ENCODE data around the gene DSCAML1. TPM values are rescaled to one million over a fixed set of nuclear protein-coding genes. Genes with fewer than 3 reads are reported as not detected.
"Not testable (repeated sequence)": the region's sequence is repeated elsewhere in the genome, so short reads cannot be mapped to it uniquely, and the experiment has no call there.

Gene DSCAML1
- total RNA-seq, 1 donor from 2014 or later: 8.0 TPM

- DNase-seq (ENCODE audit: low spot score): no peak
These were observed 328.1 kb downstream of the DSCAML1 start for GRCh38 chr11:117468888-117469287.

- DNase-seq (ENCODE audit: low spot score): no peak
These were observed 329.2 kb downstream of the DSCAML1 start for GRCh38 chr11:117467770-117468169.

GRCh38 chr11:117466966-117467365 is 330.1 kb downstream of the DSCAML1 start:
- no peak for DNase-seq (ENCODE audit: low spot score)

- DNase-seq (ENCODE audit: low spot score): no peak
These were observed 331.6 kb downstream of the DSCAML1 start for GRCh38 chr11:117465236-117465997.

DNA sequence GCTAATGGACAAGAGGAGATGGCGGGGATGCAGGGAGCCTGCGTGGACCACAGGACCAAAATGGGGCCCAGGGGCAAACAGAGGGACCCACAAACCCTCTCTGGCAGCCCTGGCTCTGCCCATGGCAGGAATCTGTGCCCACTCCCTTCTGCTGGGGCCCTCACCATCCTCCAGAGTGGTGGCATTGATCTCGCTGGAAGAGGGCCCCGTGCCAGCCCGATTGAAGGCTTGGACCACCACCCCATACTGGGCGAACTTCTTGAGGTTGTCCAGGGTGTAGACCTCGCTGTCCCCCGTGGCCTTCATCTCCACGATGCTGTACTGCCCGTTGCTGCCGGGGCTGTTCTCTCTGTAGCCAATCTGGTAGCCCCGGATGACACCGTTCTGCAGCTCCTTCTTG is 332.2 kb downstream of the DSCAML1 start:
- no peak for DNase-seq (ENCODE audit: low spot score)

- DNase-seq (ENCODE audit: low spot score): no peak
These were observed 334.2 kb downstream of the DSCAML1 start for GRCh38 chr11:117462864-117463247.

DNA sequence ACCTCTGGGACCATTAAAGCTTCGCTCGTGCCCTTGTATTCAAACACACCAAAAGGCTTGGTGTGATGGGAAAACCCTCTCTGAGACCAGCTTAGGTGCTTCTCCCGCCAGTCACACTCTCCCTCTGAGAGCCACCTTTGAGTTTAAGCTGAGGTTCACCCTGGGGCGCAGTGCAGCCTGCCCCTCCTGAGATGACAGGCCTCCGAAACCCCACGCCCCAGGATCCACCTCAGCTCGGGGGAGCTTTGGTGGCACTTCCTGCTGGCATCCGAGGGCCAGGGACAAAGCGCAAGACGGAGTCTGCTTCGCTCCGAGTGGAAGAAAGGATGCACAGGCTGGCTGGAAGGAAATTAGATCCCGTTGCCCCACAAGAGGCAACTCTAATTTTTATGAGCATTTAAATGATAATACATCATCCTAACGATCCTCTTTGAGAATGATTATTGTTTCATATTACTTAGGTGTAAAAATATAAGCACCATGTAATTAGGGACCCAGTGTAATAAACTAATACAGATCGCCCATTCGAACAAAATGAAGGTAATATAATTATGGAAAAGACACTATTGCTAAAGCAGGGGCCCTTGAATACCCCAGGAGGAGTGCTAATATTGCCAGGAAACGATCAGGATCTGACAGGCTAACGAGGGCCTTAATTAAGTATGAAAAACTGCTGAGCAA is 334.7 kb downstream of the DSCAML1 start:
- no peak for DNase-seq (ENCODE audit: low spot score)

DNA sequence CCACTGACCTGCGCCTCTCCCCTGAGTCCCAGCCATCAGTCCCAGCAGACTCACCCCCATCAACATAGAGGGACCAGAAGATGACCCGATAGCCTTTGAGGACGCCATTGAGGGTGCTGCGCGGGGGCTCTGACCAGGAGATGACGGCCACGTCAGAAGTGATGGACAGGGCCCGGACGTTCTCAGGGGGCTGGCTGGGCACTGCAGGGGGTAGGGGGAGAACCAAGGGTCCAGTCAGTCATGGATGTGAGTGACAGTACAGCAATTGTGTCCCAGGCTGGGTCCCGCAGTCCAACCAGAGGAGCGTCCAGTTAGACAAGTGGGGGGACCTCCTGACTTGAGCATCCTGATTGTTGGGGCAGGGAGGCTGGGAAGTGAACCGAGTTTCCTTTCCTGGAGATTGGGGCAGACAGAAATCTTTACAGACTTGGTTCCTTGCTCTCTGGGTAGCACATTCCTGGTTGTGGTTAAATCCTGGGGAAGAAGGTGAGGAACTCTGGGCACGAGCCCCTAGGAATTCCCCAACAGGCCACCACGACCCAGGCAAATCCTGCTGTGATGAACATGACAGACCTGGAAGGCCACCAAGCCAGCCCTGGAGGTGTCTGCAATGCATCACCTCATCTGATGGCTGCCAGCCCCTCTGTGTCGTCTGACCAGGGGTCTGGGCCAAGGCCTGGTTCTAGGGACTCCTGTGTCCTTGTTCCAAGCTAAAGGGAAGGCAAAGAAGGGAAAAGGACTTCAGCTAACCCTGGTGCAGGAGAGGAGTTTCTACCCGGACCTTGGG is 335.4 kb downstream of the DSCAML1 start:
- DNase-seq (ENCODE audit: low spot score): no peak

- DNase-seq (ENCODE audit: low spot score): no peak
These were observed 337.1 kb downstream of the DSCAML1 start for GRCh38 chr11:117459979-117460300.

DNA sequence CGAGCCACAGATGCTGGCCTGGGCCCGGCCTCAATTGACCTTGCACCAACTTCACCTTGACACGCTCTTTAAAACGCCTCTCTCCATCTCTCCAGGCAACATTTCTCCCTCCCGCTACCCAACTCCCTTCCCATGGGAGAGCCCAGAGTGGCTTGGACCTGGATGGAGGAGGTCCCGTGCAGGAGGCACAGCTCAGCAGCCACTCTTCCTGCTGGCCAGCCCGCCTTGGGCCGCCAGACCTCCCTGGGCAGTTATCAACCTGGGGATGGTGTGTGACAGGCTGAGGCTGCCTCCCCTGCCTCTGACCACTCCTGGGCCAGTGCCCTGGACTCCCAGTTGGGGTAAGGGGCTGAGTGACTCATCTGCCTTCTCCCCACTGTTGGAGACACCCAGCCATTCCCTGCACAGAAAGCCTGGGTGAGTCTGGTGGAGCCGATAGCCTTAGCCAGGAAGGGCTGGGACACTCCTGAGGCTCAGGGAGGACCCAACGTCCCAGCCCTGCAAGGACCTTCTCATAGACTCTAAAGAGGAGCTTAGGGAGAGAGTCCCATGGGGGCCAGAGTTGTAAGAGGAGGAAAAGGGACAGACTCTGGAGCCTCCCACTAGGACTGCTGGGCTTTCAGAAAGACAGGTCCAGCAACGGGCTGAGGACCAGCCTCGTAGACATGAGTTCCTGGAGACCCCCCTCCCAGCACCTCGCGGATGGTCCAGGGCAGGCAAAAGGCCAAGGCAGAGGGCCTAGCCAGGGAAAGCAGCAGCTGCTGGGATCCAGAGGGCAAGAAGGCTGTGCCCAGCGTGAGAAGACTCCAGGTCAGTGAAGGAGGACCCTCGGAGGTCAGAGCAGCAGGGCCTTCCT is 337.7 kb downstream of the DSCAML1 start:
- no peak for DNase-seq (ENCODE audit: low spot score)

DNA sequence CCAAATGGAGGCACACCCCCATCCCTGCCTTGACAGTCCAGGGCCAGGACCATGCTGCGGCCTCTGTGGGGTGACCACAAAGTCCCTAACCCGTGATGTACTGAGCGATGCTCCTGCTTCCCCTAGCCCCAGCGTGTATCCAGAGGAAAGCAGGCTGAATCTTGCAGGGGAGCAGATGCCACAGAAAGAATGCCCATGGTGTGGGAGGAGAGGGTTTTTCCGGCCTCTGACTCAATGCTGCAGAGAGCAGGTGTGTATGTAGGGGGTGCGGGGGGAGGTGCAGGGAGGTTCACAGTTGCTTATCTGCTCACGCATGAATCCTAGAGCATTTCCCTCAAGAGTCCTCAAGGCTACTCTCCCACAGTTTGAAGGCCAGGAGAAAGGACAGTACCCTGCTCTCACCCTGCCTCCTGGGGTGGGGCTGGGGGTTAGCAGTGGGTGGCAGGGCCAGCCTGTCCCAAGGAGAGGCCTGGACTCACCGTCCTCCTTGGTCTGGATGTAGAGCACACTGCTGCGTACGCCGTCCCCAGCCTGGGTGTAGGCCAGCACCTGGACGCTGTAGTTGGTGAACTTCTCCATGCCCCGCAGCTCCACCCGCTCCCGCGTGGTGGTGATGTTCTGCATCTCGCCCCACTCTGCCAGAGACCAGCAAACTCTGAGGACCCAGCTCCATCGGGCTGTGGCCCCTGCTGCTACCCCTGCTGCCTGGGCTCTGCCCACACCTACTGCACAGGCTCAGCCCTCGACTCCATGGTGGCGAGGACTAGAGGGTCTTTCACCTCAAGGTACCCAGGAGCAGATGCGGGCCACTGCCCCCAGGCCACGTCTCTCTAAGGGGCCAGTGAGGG is 338.5 kb downstream of the DSCAML1 start:
- no peak for DNase-seq (ENCODE audit: low spot score)

- no peak for DNase-seq (ENCODE audit: low spot score)
These were observed 339.2 kb downstream of the DSCAML1 start for GRCh38 chr11:117457835-117458234.

DNA sequence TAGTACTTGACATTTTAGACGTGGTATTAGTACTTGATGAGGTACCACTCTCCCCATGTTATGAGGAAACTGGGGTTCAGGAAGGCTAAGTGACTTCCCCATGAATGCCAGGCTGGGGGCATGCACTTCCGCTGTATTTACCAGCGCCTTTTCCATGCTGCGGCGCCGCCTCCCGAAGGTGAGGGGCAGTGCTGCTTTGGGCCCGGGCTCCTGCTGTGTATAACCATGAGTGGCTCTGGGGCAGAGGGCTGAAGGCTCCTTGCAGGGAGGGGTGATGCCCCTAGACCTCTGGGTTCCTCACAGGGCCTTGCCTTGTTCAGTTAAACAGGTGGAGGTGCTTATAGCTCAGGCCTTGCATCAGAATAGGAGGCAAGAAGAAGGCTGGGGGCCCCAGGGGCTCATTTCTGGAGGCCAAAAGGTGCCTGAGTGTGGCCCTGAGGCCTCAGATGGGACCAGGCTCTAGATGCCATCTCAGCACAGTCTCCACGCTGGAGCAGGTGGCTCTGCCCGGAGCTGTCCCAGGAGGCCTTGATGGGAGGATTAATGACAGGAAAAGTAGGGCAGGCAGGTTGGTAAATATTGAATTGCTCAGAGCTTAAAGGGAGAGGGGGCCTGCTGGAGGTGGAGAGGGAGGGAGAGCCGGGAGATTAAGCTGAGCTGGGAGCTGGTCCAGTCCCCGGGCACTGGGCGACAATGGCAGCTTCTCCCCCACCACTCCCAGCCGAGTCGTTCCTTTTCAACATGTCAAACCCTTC is 339.8 kb downstream of the DSCAML1 start:
- no peak for DNase-seq (ENCODE audit: low spot score)

GRCh38 chr11:117456721-117457029 is 340.3 kb downstream of the DSCAML1 start:
- not testable (repeated sequence) for DNase-seq (ENCODE audit: low spot score)

- no peak for DNase-seq (ENCODE audit: low spot score)
These were observed 340.8 kb downstream of the DSCAML1 start for GRCh38 chr11:117456027-117456720.

GRCh38 chr11:117454564-117454917 is 342.5 kb downstream of the DSCAML1 start:
- DNase-seq (ENCODE audit: low spot score): no peak

GRCh38 chr11:117453886-117454563 is 343.0 kb downstream of the DSCAML1 start:
- no peak for DNase-seq (ENCODE audit: low spot score)

DNA sequence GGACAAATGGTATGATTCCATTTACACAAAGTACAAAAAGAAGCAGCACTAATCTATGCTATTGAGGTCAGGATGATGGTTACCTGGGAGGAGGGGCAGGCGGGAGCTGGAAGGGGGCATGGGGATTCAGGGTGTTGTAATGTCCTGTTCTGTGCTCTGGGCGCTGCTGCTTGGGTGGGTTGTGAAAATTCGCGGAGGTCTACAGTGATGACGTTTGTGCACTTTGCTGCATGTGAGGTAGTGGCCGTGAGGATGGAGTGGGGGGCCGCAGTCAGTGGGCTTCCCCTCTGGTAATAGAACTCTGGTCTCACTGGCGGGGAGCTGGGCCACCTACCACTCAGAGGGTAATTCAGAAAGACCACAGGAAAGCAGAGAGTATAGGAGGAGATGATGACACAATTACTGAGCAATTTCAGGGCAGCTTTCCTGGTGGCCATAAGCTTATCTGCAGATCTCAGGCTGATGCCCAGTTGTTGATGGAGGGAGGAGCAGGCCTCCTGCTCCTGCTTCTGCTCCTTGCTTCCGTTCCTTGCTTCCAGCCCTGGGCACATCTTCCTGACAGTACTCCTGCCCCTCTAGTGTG is 347.8 kb downstream of the DSCAML1 start:
- no peak for DNase-seq (ENCODE audit: low spot score)
